HG03108 (cell line): ENCODE data around the gene DIP2B.
"Not testable (repeated sequence)": the region's sequence is repeated elsewhere in the genome, so short reads cannot be mapped to it uniquely, and the experiment has no call there.

Experiments
- ATAC-seq: cut with Tn5 transposase; IDR thresholded peaks from one replicate; pipeline ENCODE4 v1.9.1; 2021; ENCODE audit warnings: moderate library complexity; ENCODE audit not compliant: unreplicated experiment

DIP2B gene

GRCh38 chr12:50763639-50764285 lies 259.0 kb downstream of the DIP2B start, which contains the start of gene ATF1:
Gene ATF1, plus strand, starts transcription at chr12:50764101. Its CDS starts 16,045 bp downstream, at chr12:50780146.
- peak; percentile 78 for ATAC-seq

GRCh38 chr12:50764286-50765094 lies 259.7 kb downstream of the DIP2B start:
- peak; percentile 31 for ATAC-seq

- ATAC-seq, result no peak
These were observed 260.5 kb downstream of the DIP2B start for GRCh38 chr12:50765095-50765911.

- ATAC-seq, result no peak
These were observed 263.6 kb downstream of the DIP2B start for GRCh38 chr12:50768391-50768790.

GRCh38 chr12:50768813-50769212 lies 264.0 kb downstream of the DIP2B start:
- ATAC-seq, result not testable (repeated sequence)

- ATAC-seq, result no peak
These were observed 266.6 kb downstream of the DIP2B start for GRCh38 chr12:50771409-50771808.

- no peak for ATAC-seq
These were observed 267.7 kb downstream of the DIP2B start for GRCh38 chr12:50772470-50772869.

GRCh38 chr12:50772877-50773276 lies 268.1 kb downstream of the DIP2B start:
- no peak for ATAC-seq

GRCh38 chr12:50775251-50775650 lies 270.5 kb downstream of the DIP2B start:
- no peak for ATAC-seq

- ATAC-seq, result no peak
These were observed 272.3 kb downstream of the DIP2B start for GRCh38 chr12:50776749-50777728.

GRCh38 chr12:50778663-50779590 lies 274.1 kb downstream of the DIP2B start:
- ATAC-seq, result no peak

GRCh38 chr12:50780013-50780412 lies 275.2 kb downstream of the DIP2B start:
- no peak for ATAC-seq

GRCh38 chr12:50784501-50784900 lies 279.7 kb downstream of the DIP2B start:
- no peak for ATAC-seq

- no peak for ATAC-seq
These were observed 280.7 kb downstream of the DIP2B start for GRCh38 chr12:50785406-50786001.

- ATAC-seq, result no peak
These were observed 281.9 kb downstream of the DIP2B start for GRCh38 chr12:50786498-50787231.

- ATAC-seq, result no peak
These were observed 282.8 kb downstream of the DIP2B start for GRCh38 chr12:50787618-50788017.

- ATAC-seq, result no peak
These were observed 283.8 kb downstream of the DIP2B start for GRCh38 chr12:50788561-50788960.

GRCh38 chr12:50790081-50790480 lies 285.3 kb downstream of the DIP2B start:
- ATAC-seq, result no peak
